IMR-90 (cell line): ENCODE measurements around the gene GDF15. TPM values are rescaled to one million over a fixed set of nuclear protein-coding genes. Genes with fewer than 3 reads are reported as not detected.
"Not testable (repeated sequence)": the region's sequence is repeated elsewhere in the genome, so short reads cannot be mapped to it uniquely, and the experiment has no call there.

Experiments used
- ATAC-seq: fragments of 200-7000 bp; cut with Tn5 transposase; 2 replicates; pipeline ENCODE4 v1.9.1; 2020; ENCODE audit warnings: low read depth, mild to moderate bottlenecking, moderate library complexity
- BruUV-seq: library from RNA; stranded (reverse); fragments of 400-500 nt; replicated peaks from 2 replicates; lab custom pipeline; 2021; lab: Mats Ljungman, UMichigan
- CTCF ChIA-PET: fragments of 300-600 bp; formaldehyde crosslinking; extraction: SDS; loops from one replicate; lab custom pipeline; 2021; ENCODE audit warnings: antibody characterized with exemption; lab: Yijun Ruan, JAX
- POLR2A ChIA-PET: fragments of 300-600 bp; sonication (Branson Sonifier 250); formaldehyde crosslinking; loops from one replicate; lab custom pipeline; 2022; ENCODE audit warnings: antibody characterized with exemption; ENCODE audit not compliant: unreplicated experiment; lab: Charles Lee
- DNase-seq: peaks from one replicate; pipeline ENCODE4 v3.0.0; 2013
- H2AFZ ChIP-seq: replicated peaks from 2 replicates; pipeline ENCODE3; 2013; ENCODE audit warnings: low read length, mild to moderate bottlenecking; ENCODE audit not compliant: poor library complexity
- H2AK5ac ChIP-seq: 2 replicates; pipeline ENCODE4 v1.6.1; 2013; ENCODE audit warnings: low read depth, low read length, inconsistent platforms
- H2AK9ac ChIP-seq: replicated peaks from 2 replicates; pipeline ENCODE3; 2013; ENCODE audit warnings: mild to moderate bottlenecking, low read depth, low read length, moderate library complexity; ENCODE audit not compliant: poor library complexity
- H2BK120ac ChIP-seq: 2 replicates; pipeline ENCODE4 v1.6.1; 2013; ENCODE audit warnings: low read depth, low read length, inconsistent platforms
- H2BK15ac ChIP-seq: 3 replicates; pipeline ENCODE4 v1.6.1; 2013; ENCODE audit warnings: low read depth, low read length, inconsistent platforms
- H2BK20ac ChIP-seq: 2 replicates; pipeline ENCODE4 v1.6.1; 2013; ENCODE audit warnings: low read depth, mild to moderate bottlenecking, inconsistent platforms, low read length, moderate library complexity
- H2BK5ac ChIP-seq: 2 replicates; pipeline ENCODE4 v1.6.1; 2013; ENCODE audit warnings: mild to moderate bottlenecking, low read depth, low read length, inconsistent platforms; ENCODE audit not compliant: poor library complexity, severe bottlenecking
- H3K14ac ChIP-seq: replicated peaks from 2 replicates; pipeline ENCODE4 v1.6.1; 2013; ENCODE audit warnings: low read depth, low read length, inconsistent platforms
- H3K18ac ChIP-seq: 2 replicates; pipeline ENCODE4 v1.6.1; 2013; ENCODE audit warnings: low read depth, low read length, control low read depth
- H3K23ac ChIP-seq: 2 replicates; pipeline ENCODE4 v1.6.1; 2013; ENCODE audit warnings: low read depth, low read length, inconsistent platforms
- H3K27ac ChIP-seq: 2 replicates; pipeline ENCODE4 v1.5.1; 2013; ENCODE audit warnings: mild to moderate bottlenecking, control low read depth, low read length; ENCODE audit not compliant: insufficient read depth
- H3K27me3 ChIP-seq: 2 replicates; pipeline ENCODE4 v1.6.1; 2013; ENCODE audit warnings: low read length; ENCODE audit not compliant: control insufficient read depth, insufficient read depth
- H3K36me3 ChIP-seq: 2 replicates; pipeline ENCODE4 v1.6.1; 2013; ENCODE audit warnings: low read length, mixed read lengths; ENCODE audit not compliant: control insufficient read depth, insufficient read depth
- H3K4ac ChIP-seq: 2 replicates; pipeline ENCODE4 v1.6.1; 2013; ENCODE audit warnings: low read depth, low read length, inconsistent platforms
- H3K4me1 ChIP-seq: 2 replicates; pipeline ENCODE4 v1.6.1; 2013; ENCODE audit warnings: low read length, mixed read lengths; ENCODE audit not compliant: control insufficient read depth, insufficient read depth
- H3K4me2 ChIP-seq: 2 replicates; pipeline ENCODE4 v1.6.1; 2013; ENCODE audit warnings: low read depth, mild to moderate bottlenecking, control low read depth, low read length, moderate library complexity
- H3K4me3 ChIP-seq: 2 replicates; pipeline ENCODE4 v1.5.1; 2013; ENCODE audit warnings: low read depth, mild to moderate bottlenecking, control low read depth, low read length, moderate library complexity; ENCODE audit not compliant: insufficient read depth
- H3K56ac ChIP-seq: 2 replicates; pipeline ENCODE4 v1.6.1; 2013; ENCODE audit warnings: low read length, inconsistent platforms; ENCODE audit not compliant: insufficient read depth; ENCODE audit errors: extremely low read depth
- H3K79me1 ChIP-seq, 2 experiments: 2 replicates each; pipeline ENCODE4 v1.6.1; 2013; ENCODE audit warnings: low read length in 2 of 2, inconsistent platforms in 1 of 2, low read depth in 1 of 2
- H3K9ac ChIP-seq: 2 replicates; pipeline ENCODE4 v1.6.1; 2013; ENCODE audit warnings: low read depth, low read length, control low read depth
- H3K9me1 ChIP-seq: 2 replicates; pipeline ENCODE4 v1.6.1; 2013; ENCODE audit warnings: low read length, inconsistent platforms; ENCODE audit not compliant: insufficient read depth
- H3K9me3 ChIP-seq: 2 replicates; pipeline ENCODE4 v1.6.1; 2013; ENCODE audit warnings: low read length; ENCODE audit not compliant: control insufficient read depth, insufficient read depth
- H4K20me1 ChIP-seq: 2 replicates; pipeline ENCODE4 v1.6.1; 2013; ENCODE audit warnings: low read length, inconsistent platforms; ENCODE audit not compliant: insufficient read depth
- H4K5ac ChIP-seq: 2 replicates; pipeline ENCODE4 v1.6.1; 2013; ENCODE audit warnings: mild to moderate bottlenecking, low read depth, low read length, control low read depth
- H4K8ac ChIP-seq, 2 experiments: 2 replicates each; pipeline ENCODE4 v1.6.1; 2013; ENCODE audit warnings: low read depth in 2 of 2, low read length in 2 of 2, control low read depth in 1 of 2, inconsistent platforms in 1 of 2
- H4K91ac ChIP-seq: 2 replicates; pipeline ENCODE4 v1.6.1; 2013; ENCODE audit warnings: low read depth, low read length, inconsistent platforms; ENCODE audit not compliant: insufficient read depth
- MAFK ChIP-seq: IDR thresholded peaks from 2 replicates; pipeline ENCODE4 v1.6.1; 2012; ENCODE audit warnings: low read depth, low read length, improper control_type of control experiment
- WGBS, 2 experiments: methylation state at CpG; one replicate each; pipeline versions ENCODE4 v1.1.5 to v1.1.7; 2013; ENCODE audit warnings: missing lambda C conversion rate in 2 of 2; ENCODE audit not compliant: insufficient read length in 1 of 2; ENCODE audit errors: extremely low coverage in 2 of 2; 5-methylcytosine and 5-hydroxymethylcytosine counted together
- dilution Hi-C: fragments of 300-500 bp; cut with HindIII; formaldehyde crosslinking; loops from one replicate; pipeline ENCODE4 v1.14.3; 2018; ENCODE audit warnings: low sequenced_read_pairs; ENCODE audit not compliant: unreplicated experiment
- in situ Hi-C: fragments of 300-500 bp; cut with MboI; formaldehyde crosslinking; loops from 3 replicates; pipeline ENCODE4 v1.14.3; 2019; ENCODE audit warnings: low sequenced_read_pairs, inconsistent platforms, mixed read lengths
- intact Hi-C: fragments of 100-400 bp; cut with micrococcal nuclease; formaldehyde crosslinking; loops from 2 replicates; pipeline ENCODE4 v1.10.0; 2022
- polyA plus RNA-seq, 3 experiments: library from polyadenylated mRNA; depleted of rRNA; stranded (reverse); fragments of >200 nt; gene quantifications; 2 replicates each; pipeline ENCODE4 v1.2.3, GENCODE V29; 2012; ENCODE audit warnings: low replicate concordance in 1 of 3
- total RNA-seq: library from RNA; depleted of rRNA; stranded (reverse); fragments of >200 nt; gene quantifications from 2 replicates; pipeline ENCODE4 v1.2.3, GENCODE V29; 2012

The GDF15 gene
- total and polyA plus RNA-seq, 2 of the 4 experiments (the other 2 are of a cell fraction) = 5.6 to 49.8 TPM

- no CpG with 5 or more reads among the region's 6 CpGs for WGBS, 2 experiments
- H3K27me3 ChIP-seq, DNase-seq, ATAC-seq, H3K23ac ChIP-seq, H4K91ac ChIP-seq, H4K20me1 ChIP-seq, H2BK15ac ChIP-seq, H3K4me2 ChIP-seq, H3K14ac ChIP-seq, H3K27ac ChIP-seq, H2BK120ac ChIP-seq, H3K4ac ChIP-seq, H3K18ac ChIP-seq, H3K56ac ChIP-seq, H3K9me3 ChIP-seq, in situ Hi-C loops, H2BK20ac ChIP-seq, H3K79me1 ChIP-seq, H2AK9ac ChIP-seq, H2AFZ ChIP-seq, BruUV-seq, POLR2A ChIA-PET, H3K36me3 ChIP-seq, H3K9ac ChIP-seq, H2BK5ac ChIP-seq, H2AK5ac ChIP-seq, H3K9me1 ChIP-seq, H4K5ac ChIP-seq, H3K4me1 ChIP-seq, H3K4me3 ChIP-seq, dilution Hi-C loops, H4K8ac ChIP-seq: not testable (repeated sequence)
- CTCF ChIA-PET = interaction anchor here (1.7 to 3.2 kb wide), 2 partner anchors 62 to 69 kb away, joined by 4 to 16 read pairs; no protein-coding TSS in a partner anchor
- TF ChIP-seq MAFK = 0 out of 2 replicates have a peak, but pooled peaks have one; percentile 14
- intact Hi-C loops = loop anchor here (1.0 kb wide), 1 partner anchor 61 kb away; no protein-coding TSS in a partner anchor
Observed at GRCh38 chr19:18348818-18349339, 37.1 kb upstream of the GDF15 start.
